Nephron progenitor cell (in vitro differentiated cells): Measurements from ENCODE around the gene TMEM94.

Experiments
- DNase-seq: peaks from one replicate; pipeline ENCODE4 v3.0.0; 2021
- H3K27ac Mint-ChIP-seq: 2 replicates; pipeline ENCODE4 v1.8.0; 2021; ENCODE audit warnings: mild to moderate bottlenecking, moderate library complexity, mixed read lengths
- H3K27me3 Mint-ChIP-seq: 2 replicates; pipeline ENCODE4 v1.8.0; 2021; ENCODE audit warnings: mild to moderate bottlenecking, low read depth, mixed read lengths; ENCODE audit not compliant: poor library complexity
- H3K36me3 Mint-ChIP-seq: 2 replicates; pipeline ENCODE4 v1.8.0; 2021; ENCODE audit warnings: low read depth, mixed read lengths
- H3K4me1 Mint-ChIP-seq: 2 replicates; pipeline ENCODE4 v1.8.0; 2021; ENCODE audit warnings: mixed read lengths
- H3K4me3 Mint-ChIP-seq: 2 replicates; pipeline ENCODE4 v1.8.0; 2021; ENCODE audit warnings: mild to moderate bottlenecking, moderate library complexity, mixed read lengths
- H3K9me3 Mint-ChIP-seq: 2 replicates; pipeline ENCODE4 v1.8.0; 2021; ENCODE audit warnings: mild to moderate bottlenecking, moderate library complexity, mixed read lengths
- TF ChIP-seq, protein P1 (sequence below): fragments of 200-600 bp; sonication (generic); IDR thresholded peaks from 2 replicates; pipeline ENCODE4 v1.5.0; 2021; ENCODE audit warnings: antibody characterized with exemption

Gene TMEM94

DNA sequence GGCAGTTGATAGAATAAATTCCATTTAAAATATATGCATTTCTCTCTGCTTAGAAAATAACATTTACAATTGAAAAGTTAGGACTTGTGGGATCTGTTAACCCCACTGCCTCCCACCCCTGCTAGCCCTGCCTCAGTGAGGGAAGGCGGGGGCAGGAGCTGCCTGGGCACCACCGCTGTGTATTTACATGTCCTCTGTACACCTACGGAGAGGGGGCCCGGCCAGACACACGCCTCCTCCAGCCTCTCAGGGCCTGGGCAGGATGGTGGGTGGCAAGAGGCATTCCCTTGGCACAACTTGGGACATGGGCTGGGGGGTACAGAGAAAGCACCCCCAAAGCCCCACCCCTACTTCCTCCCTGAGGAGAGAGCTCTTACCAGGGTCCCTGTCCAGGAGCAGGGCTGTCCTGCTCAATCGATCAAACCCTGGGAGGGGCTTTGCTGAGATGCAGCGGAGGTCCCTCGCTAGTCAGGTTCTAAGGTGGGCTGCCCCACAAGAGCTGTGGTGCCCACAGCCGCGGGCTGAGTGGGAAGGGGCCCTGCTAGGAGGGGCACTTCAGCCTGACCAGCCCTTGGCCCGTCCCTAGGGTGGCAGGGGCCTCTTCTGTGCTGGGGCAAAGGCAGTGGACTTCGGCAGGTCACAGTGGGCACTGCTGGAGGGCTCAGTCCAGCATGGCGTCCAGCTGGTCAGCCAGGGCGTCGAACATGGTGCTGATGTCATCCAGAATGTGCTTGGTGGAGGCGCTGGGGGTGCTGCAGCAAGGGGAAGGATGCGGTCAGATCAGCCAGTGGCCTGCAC lies 44.2 kb downstream of the TMEM94 start:
- Mint-ChIP-seq H3K9me3 (no peaks in the 10 kb centered on the region), H3K4me3 (no peak overlapping the region), H3K36me3 (no peaks in the 10 kb centered on the region), H3K27ac (peak overlapping the region; percentile 16), H3K4me1 (peaks cover 18% of the 10 kb centered on the region), H3K27me3 (no peaks in the 10 kb centered on the region)
- no peak for DNase-seq
- TF ChIP-seq, protein P1, sequence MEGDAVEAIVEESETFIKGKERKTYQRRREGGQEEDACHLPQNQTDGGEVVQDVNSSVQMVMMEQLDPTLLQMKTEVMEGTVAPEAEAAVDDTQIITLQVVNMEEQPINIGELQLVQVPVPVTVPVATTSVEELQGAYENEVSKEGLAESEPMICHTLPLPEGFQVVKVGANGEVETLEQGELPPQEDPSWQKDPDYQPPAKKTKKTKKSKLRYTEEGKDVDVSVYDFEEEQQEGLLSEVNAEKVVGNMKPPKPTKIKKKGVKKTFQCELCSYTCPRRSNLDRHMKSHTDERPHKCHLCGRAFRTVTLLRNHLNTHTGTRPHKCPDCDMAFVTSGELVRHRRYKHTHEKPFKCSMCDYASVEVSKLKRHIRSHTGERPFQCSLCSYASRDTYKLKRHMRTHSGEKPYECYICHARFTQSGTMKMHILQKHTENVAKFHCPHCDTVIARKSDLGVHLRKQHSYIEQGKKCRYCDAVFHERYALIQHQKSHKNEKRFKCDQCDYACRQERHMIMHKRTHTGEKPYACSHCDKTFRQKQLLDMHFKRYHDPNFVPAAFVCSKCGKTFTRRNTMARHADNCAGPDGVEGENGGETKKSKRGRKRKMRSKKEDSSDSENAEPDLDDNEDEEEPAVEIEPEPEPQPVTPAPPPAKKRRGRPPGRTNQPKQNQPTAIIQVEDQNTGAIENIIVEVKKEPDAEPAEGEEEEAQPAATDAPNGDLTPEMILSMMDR, result no peak

- Mint-ChIP-seq H3K9me3 (no peaks in the 10 kb centered on the region), H3K27ac (no peak overlapping the region), H3K4me1 (peaks cover 23% of the 10 kb centered on the region), H3K36me3 (peaks cover 5% of the 10 kb centered on the region), H3K27me3 (no peaks in the 10 kb centered on the region), H3K4me3 (no peak overlapping the region)
- TF ChIP-seq, protein P1, result no peak
- DNase-seq, result no peak
Observed at GRCh38 chr17:75501378-75502071, 45.1 kb downstream of the TMEM94 start.

DNA sequence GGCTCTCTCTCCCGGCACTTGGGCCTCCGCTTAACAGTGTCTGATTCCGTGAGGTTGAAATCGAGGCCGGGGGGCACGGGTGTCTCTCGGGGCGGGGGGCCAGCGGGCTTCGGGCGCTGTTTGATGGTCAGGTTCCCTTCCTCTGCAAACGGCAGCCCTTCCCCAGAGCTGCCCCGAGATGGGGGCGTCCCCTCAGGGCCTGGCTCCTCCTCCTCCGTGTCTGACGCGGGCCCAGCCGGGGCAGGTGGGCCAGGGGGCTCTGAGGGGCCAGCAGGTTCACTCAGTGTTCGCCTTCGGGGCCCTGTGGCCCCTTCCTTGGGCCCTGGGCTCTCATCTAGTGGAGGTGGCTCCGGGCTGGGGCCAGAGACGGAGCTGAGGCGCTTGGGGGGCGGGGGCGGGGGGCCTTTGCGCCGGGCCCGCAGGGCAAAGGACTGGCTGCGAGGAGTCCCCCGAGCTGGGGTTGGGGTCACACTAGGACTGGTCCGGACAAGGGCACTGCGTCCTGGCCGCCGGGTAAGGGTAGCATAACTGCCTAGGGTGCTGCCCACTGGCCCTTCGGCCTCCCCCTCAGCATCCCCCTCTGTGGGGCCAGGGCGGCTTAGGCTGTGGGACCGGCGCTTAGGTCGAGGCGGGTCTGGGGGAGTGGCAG lies 45.8 kb downstream of the TMEM94 start:
- no peak overlapping the region for H3K27ac Mint-ChIP-seq
- peaks cover 5% of the 10 kb centered on the region for H3K36me3 Mint-ChIP-seq
- no peaks in the 10 kb centered on the region for H3K9me3 Mint-ChIP-seq
- DNase-seq, result no peak
- H3K4me1 Mint-ChIP-seq, result peaks cover 26% of the 10 kb centered on the region
- no peaks in the 10 kb centered on the region for H3K27me3 Mint-ChIP-seq
- TF ChIP-seq, protein P1, result no peak
- H3K4me3 Mint-ChIP-seq, result no peak overlapping the region

GRCh38 chr17:75502721-75503329 lies 46.4 kb downstream of the TMEM94 start:
- Mint-ChIP-seq H3K27me3 (no peaks in the 10 kb centered on the region), H3K4me1 (peaks cover 29% of the 10 kb centered on the region), H3K36me3 (peaks cover 5% of the 10 kb centered on the region), H3K27ac (no peak overlapping the region), H3K9me3 (no peaks in the 10 kb centered on the region), H3K4me3 (no peak overlapping the region)
- TF ChIP-seq, protein P1, result no peak
- DNase-seq, result no peak

DNA sequence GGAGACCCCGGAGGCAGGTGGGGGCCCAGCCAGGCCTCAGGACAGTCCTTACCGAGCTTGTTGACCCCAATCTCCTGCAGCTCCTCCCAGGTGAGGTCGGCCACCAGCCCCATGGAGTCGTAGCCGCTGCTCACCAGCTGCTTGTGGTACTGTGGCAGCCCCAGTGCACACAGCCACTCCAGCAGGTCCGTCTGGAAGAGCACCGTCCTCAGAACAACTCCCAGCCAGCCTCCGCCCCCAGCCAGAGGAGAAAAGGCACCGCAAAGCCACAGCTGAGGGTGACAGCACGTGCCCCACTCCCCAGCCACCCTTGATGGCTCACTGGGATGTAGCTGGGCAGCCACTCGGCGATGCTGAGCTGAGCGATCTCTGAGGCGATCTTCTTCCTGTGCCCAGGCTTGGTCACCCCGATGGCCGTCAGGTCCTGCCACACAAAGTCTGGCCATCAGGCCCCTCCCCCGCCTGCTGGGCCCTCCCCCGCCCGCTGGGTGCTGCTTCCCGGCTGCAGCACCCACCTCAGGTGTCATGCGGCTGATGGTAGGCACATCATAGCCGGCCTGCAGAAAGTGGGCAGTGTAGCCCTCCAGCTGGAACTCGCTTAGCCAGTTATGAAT lies 47.0 kb downstream of the TMEM94 start:
- TF ChIP-seq, protein P1, result no peak
- DNase-seq, result no peak
- H3K36me3 Mint-ChIP-seq, result peaks cover 5% of the 10 kb centered on the region
- no peak overlapping the region for H3K4me3 Mint-ChIP-seq
- no peaks in the 10 kb centered on the region for H3K27me3 Mint-ChIP-seq
- peaks cover 32% of the 10 kb centered on the region for H3K4me1 Mint-ChIP-seq
- H3K9me3 Mint-ChIP-seq, result no peaks in the 10 kb centered on the region
- no peak overlapping the region for H3K27ac Mint-ChIP-seq
